Measurements from ENCODE around the gene CBLB.

The CBLB gene

GRCh38 chr3:105869861-105870755, 1.3 kb upstream of the CBLB start:
- DNase-seq = no peak

GRCh38 chr3:105869531-105869833, 670 bp upstream of the CBLB start:
- no peak for DNase-seq

- DNase-seq = peak in 1 of 2 experiments; percentile 26
These were observed 426 bp downstream of the CBLB start for GRCh38 chr3:105868431-105868741.

- no peak for DNase-seq
These were observed 941 bp downstream of the CBLB start for GRCh38 chr3:105867712-105868430.

- no peak for DNase-seq
These were observed 1.9 kb downstream of the CBLB start for GRCh38 chr3:105866656-105867653.

GRCh38 chr3:105865867-105866350, 2.9 kb downstream of the CBLB start:
- no peak for DNase-seq

- DNase-seq = no peak
These were observed 3.7 kb downstream of the CBLB start for GRCh38 chr3:105865016-105865623.

GRCh38 chr3:105864212-105864611, 4.6 kb downstream of the CBLB start:
- DNase-seq = no peak

- no peak for DNase-seq
These were observed 5.2 kb downstream of the CBLB start for GRCh38 chr3:105863608-105864007.

- DNase-seq = no peak
These were observed 6.6 kb downstream of the CBLB start for GRCh38 chr3:105862217-105862616.

GRCh38 chr3:105860641-105861040, 8.2 kb downstream of the CBLB start:
- no peak for DNase-seq

GRCh38 chr3:105858017-105858416, 10.8 kb downstream of the CBLB start:
- DNase-seq = no peak

GRCh38 chr3:105857601-105858000, 11.2 kb downstream of the CBLB start:
- no peak for DNase-seq

- no peak for DNase-seq
These were observed 12.2 kb downstream of the CBLB start for GRCh38 chr3:105856605-105857004.

GRCh38 chr3:105853801-105854432, 14.9 kb downstream of the CBLB start:
- DNase-seq = no peak

GRCh38 chr3:105851582-105851981, 17.2 kb downstream of the CBLB start:
- no peak for DNase-seq

- DNase-seq = no peak
These were observed 17.6 kb downstream of the CBLB start for GRCh38 chr3:105851176-105851575.

GRCh38 chr3:105850593-105850992, 18.2 kb downstream of the CBLB start:
- no peak for DNase-seq

GRCh38 chr3:105848821-105849220, 20.0 kb downstream of the CBLB start:
- DNase-seq = no peak

GRCh38 chr3:105847865-105848264, 20.9 kb downstream of the CBLB start:
- DNase-seq = peak in 1 of 2 experiments; percentile 22

GRCh38 chr3:105847452-105847851, 21.4 kb downstream of the CBLB start:
- DNase-seq = no peak

GRCh38 chr3:105846809-105847208, 22.0 kb downstream of the CBLB start:
- no peak for DNase-seq
